Measurements from ENCODE around the gene CYFIP2. TPM values are rescaled to one million over a fixed set of nuclear protein-coding genes. Genes with fewer than 3 reads are reported as not detected.

Gene CYFIP2
- polyA plus RNA-seq, 1 donor from 2014 or later: 59.7 TPM

GRCh38 chr5:157253547-157253946 is 12.4 kb upstream of the CYFIP2 start:
- no peak overlapping the region for H3K4me3 ChIP-seq (ENCODE audit: low read length)
- no peaks in the 10 kb centered on the region for H3K79me2 ChIP-seq (replicated peaks; ENCODE audit: insufficient read depth, low read length)
- H3K4me2 ChIP-seq (ENCODE audit: low read length): no peak overlapping the region
- H3K27me3 ChIP-seq (ENCODE audit: insufficient read depth, low read depth, low read length): no peaks in the 10 kb centered on the region
- no peak for TF ChIP-seq REST (IDR thresholded peaks at IDR 0.05; ENCODE audit: borderline replicate concordance)
- peak; percentile 68 for TF ChIP-seq CTCF (IDR thresholded peaks at IDR 0.05; ENCODE audit: poor library complexity, severe bottlenecking)
- TF ChIP-seq RAD21 (conservative IDR thresholded peaks at IDR 0.05): peak; percentile 60
- peak; percentile 45 for TF ChIP-seq SMC3 (conservative IDR thresholded peaks at IDR 0.05; ENCODE audit: poor library complexity)
- H3K9me2 ChIP-seq (ENCODE audit: insufficient read depth, low read length): no peaks in the 10 kb centered on the region
- no peaks in the 10 kb centered on the region for H4K20me1 ChIP-seq (ENCODE audit: insufficient read depth)
- H3K9me3 ChIP-seq (ENCODE audit: low read length): no peaks in the 10 kb centered on the region
- no peaks in the 10 kb centered on the region for H3F3A ChIP-seq (ENCODE audit: insufficient read depth, low read length, poor library complexity, severe bottlenecking)
- no peak overlapping the region for H2AFZ ChIP-seq (ENCODE audit: low read depth, low read length)
- H3K9ac ChIP-seq (ENCODE audit: low read length): no peak overlapping the region
- no peaks in the 10 kb centered on the region for H3K36me3 ChIP-seq (ENCODE audit: insufficient read depth, low read length)
- H3K27ac ChIP-seq (ENCODE audit: low read length): peak overlapping the region; percentile 29

GRCh38 chr5:157258450-157258849 is 7.5 kb upstream of the CYFIP2 start:
- TF ChIP-seq MXI1 (conservative IDR thresholded peaks at IDR 0.05; ENCODE audit: poor library complexity, severe bottlenecking) (no peak), REST (IDR thresholded peaks at IDR 0.05; ENCODE audit: borderline replicate concordance) (no peak), CTCF (IDR thresholded peaks at IDR 0.05; ENCODE audit: poor library complexity, severe bottlenecking) (no peak), EP300 (conservative IDR thresholded peaks at IDR 0.05; ENCODE audit: poor library complexity, severe bottlenecking) (no peak), RAD21 (conservative IDR thresholded peaks at IDR 0.05) (no peak)
- no peaks in the 10 kb centered on the region for H3K9me2 ChIP-seq (ENCODE audit: insufficient read depth, low read length)
- H3K9me3 ChIP-seq (ENCODE audit: low read length): no peaks in the 10 kb centered on the region
- no peaks in the 10 kb centered on the region for H3K27me3 ChIP-seq (ENCODE audit: insufficient read depth, low read depth, low read length)
- H2AFZ ChIP-seq (ENCODE audit: low read depth, low read length): no peak overlapping the region
- H3K4me2 ChIP-seq (ENCODE audit: low read length): no peak overlapping the region
- H3K36me3 ChIP-seq (ENCODE audit: insufficient read depth, low read length): no peaks in the 10 kb centered on the region
- H3F3A ChIP-seq (ENCODE audit: insufficient read depth, low read length, poor library complexity, severe bottlenecking): no peaks in the 10 kb centered on the region
- H4K20me1 ChIP-seq (ENCODE audit: insufficient read depth): no peaks in the 10 kb centered on the region
- H3K27ac ChIP-seq (ENCODE audit: low read length): no peak overlapping the region
- H3K9ac ChIP-seq (ENCODE audit: low read length): no peak overlapping the region
- no peaks in the 10 kb centered on the region for H3K79me2 ChIP-seq (replicated peaks; ENCODE audit: insufficient read depth, low read length)
- no peak overlapping the region for H3K4me3 ChIP-seq (ENCODE audit: low read length)
